HEK293 (cell line): ENCODE data around the gene DIS3L.

Experiments
- CTCF ChIA-PET: fragments of 350-600 bp; formaldehyde crosslinking; extraction: SDS; loops from one replicate; lab custom pipeline; 2021; ENCODE audit warnings: antibody characterized with exemption; lab: Yijun Ruan, JAX
- POLR2A ChIA-PET: fragments of 300-600 bp; formaldehyde crosslinking; extraction: SDS; loops from one replicate; lab custom pipeline; 2020; ENCODE audit warnings: antibody characterized with exemption, inconsistent platforms; lab: Yijun Ruan, JAX
- H3K27ac ChIP-seq: fragments of 200-500 bp; sonication (Bioruptor generic); 2 replicates; pipeline ENCODE4 v1.5.1; 2014; ENCODE audit warnings: low read depth, low read length, control low read depth, inconsistent platforms; ENCODE audit errors: extremely low read depth
- H3K36me3 ChIP-seq, 2 experiments: fragments of 200-500 bp in 1 of 2; sonication (Bioruptor generic) in 1 of 2; 1 replicate in 1 of 2; 2 replicates in 1 of 2; pipeline ENCODE4 v1.5.1; 2014 to 2017; ENCODE audit warnings: inconsistent platforms in 2 of 2, low read length in 2 of 2; ENCODE audit not compliant: control insufficient read depth in 2 of 2, insufficient read depth in 1 of 2
- H3K4me1 ChIP-seq: fragments of 200-500 bp; sonication (Bioruptor generic); 2 replicates; pipeline ENCODE4 v1.5.1; 2014; ENCODE audit warnings: mild to moderate bottlenecking, low read length, inconsistent platforms; ENCODE audit not compliant: control insufficient read depth, insufficient read depth
- H3K4me3 ChIP-seq: 2 replicates; pipeline ENCODE4 v1.5.1; 2011; ENCODE audit warnings: low read depth, mild to moderate bottlenecking, control low read depth, low read length, moderate library complexity
- H3K9me3 ChIP-seq: fragments of 200-500 bp; sonication (Bioruptor generic); 2 replicates; pipeline ENCODE4 v1.5.1; 2014; ENCODE audit warnings: low read depth, low read length, inconsistent platforms; ENCODE audit not compliant: control insufficient read depth, insufficient read depth
- BCL11A ChIP-seq: fragments of 450-650 bp; formaldehyde crosslinking; IDR thresholded peaks from 2 replicates; pipeline ENCODE4 v1.5.1; 2016; ENCODE audit warnings: low read depth, missing biosample characterization, missing genetic modification characterization
- FEZF1 ChIP-seq: fragments of 450-650 bp; formaldehyde crosslinking; IDR thresholded peaks from 2 replicates; pipeline ENCODE4 v1.5.1; 2016; ENCODE audit warnings: missing biosample characterization, missing genetic modification characterization
- GLIS1 ChIP-seq: fragments of 450-650 bp; formaldehyde crosslinking; IDR thresholded peaks from 2 replicates; pipeline ENCODE4 v1.5.1; 2016; ENCODE audit warnings: missing biosample characterization, missing genetic modification characterization
- KLF7 ChIP-seq: fragments of 450-650 bp; formaldehyde crosslinking; IDR thresholded peaks from 2 replicates; pipeline ENCODE4 v1.5.1; 2016; ENCODE audit warnings: missing biosample characterization, missing genetic modification characterization, borderline replicate concordance
- YY2 ChIP-seq: fragments of 450-650 bp; formaldehyde crosslinking; IDR thresholded peaks from 2 replicates; pipeline ENCODE4 v1.5.1; 2016; ENCODE audit warnings: missing biosample characterization, missing genetic modification characterization
- ZFP3 ChIP-seq: fragments of 450-650 bp; formaldehyde crosslinking; IDR thresholded peaks from 2 replicates; pipeline ENCODE4 v1.5.1; 2016; ENCODE audit warnings: low read depth, missing biosample characterization, missing genetic modification characterization
- ZIC2 ChIP-seq: fragments of 450-650 bp; formaldehyde crosslinking; IDR thresholded peaks from 2 replicates; pipeline ENCODE4 v1.5.1; 2016; ENCODE audit warnings: missing biosample characterization, missing genetic modification characterization
- ZNF174 ChIP-seq: fragments of 450-650 bp; formaldehyde crosslinking; IDR thresholded peaks from 2 replicates; pipeline ENCODE4 v1.5.0; 2017; ENCODE audit warnings: missing biosample characterization, mild to moderate bottlenecking, missing genetic modification characterization
- ZNF2 ChIP-seq: fragments of 450-650 bp; formaldehyde crosslinking; IDR thresholded peaks from 2 replicates; pipeline ENCODE4 v1.5.1; 2016; ENCODE audit warnings: missing biosample characterization, missing genetic modification characterization
- ZNF24 ChIP-seq: fragments of 450-650 bp; formaldehyde crosslinking; IDR thresholded peaks from 2 replicates; pipeline ENCODE4 v1.5.1; 2016; ENCODE audit warnings: missing biosample characterization, missing genetic modification characterization
- ZNF426 ChIP-seq: fragments of 450-650 bp; formaldehyde crosslinking; IDR thresholded peaks from 2 replicates; pipeline ENCODE4 v1.5.1; 2017; ENCODE audit warnings: missing biosample characterization, missing genetic modification characterization, mild to moderate bottlenecking, inconsistent platforms, moderate library complexity
- ZNF473 ChIP-seq: fragments of 450-650 bp; formaldehyde crosslinking; IDR thresholded peaks from 2 replicates; pipeline ENCODE4 v1.5.1; 2017; ENCODE audit warnings: missing biosample characterization, missing genetic modification characterization
- ZNF521 ChIP-seq: fragments of 450-650 bp; formaldehyde crosslinking; IDR thresholded peaks from 2 replicates; pipeline ENCODE4 v1.5.1; 2017; ENCODE audit warnings: missing biosample characterization, mild to moderate bottlenecking, missing genetic modification characterization
- ZNF529 ChIP-seq: fragments of 450-650 bp; formaldehyde crosslinking; IDR thresholded peaks from 2 replicates; pipeline ENCODE4 v1.5.1; 2017; ENCODE audit warnings: missing genetic modification characterization, missing biosample characterization; ENCODE audit not compliant: insufficient replicate concordance
- ZNF530 ChIP-seq: fragments of 450-650 bp; formaldehyde crosslinking; IDR thresholded peaks from 2 replicates; pipeline ENCODE4 v1.5.1; 2016; ENCODE audit warnings: low read depth, missing biosample characterization, missing genetic modification characterization
- ZNF558 ChIP-seq: fragments of 450-650 bp; formaldehyde crosslinking; IDR thresholded peaks from 2 replicates; pipeline ENCODE4 v1.5.1; 2016; ENCODE audit warnings: missing biosample characterization, missing genetic modification characterization
- ZNF600 ChIP-seq: fragments of 450-650 bp; formaldehyde crosslinking; IDR thresholded peaks from 2 replicates; pipeline ENCODE4 v1.5.1; 2016; ENCODE audit warnings: missing biosample characterization, missing genetic modification characterization
- ZNF624 ChIP-seq: fragments of 450-650 bp; formaldehyde crosslinking; IDR thresholded peaks from 2 replicates; pipeline ENCODE4 v1.5.1; 2017; ENCODE audit warnings: missing biosample characterization, missing genetic modification characterization
- TF ChIP-seq, protein P1 (sequence below): fragments of 450-650 bp; formaldehyde crosslinking; IDR thresholded peaks from 2 replicates; pipeline ENCODE4 v1.5.1; 2016; ENCODE audit warnings: missing biosample characterization, missing genetic modification characterization
- TF ChIP-seq, protein P2 (sequence below): fragments of 450-650 bp; formaldehyde crosslinking; IDR thresholded peaks from 2 replicates; pipeline ENCODE4 v1.5.1; 2016; ENCODE audit warnings: missing biosample characterization, missing genetic modification characterization
- TF ChIP-seq, protein P3 (sequence below): fragments of 450-650 bp; IDR thresholded peaks from 2 replicates; pipeline ENCODE4 v1.5.1; 2018; ENCODE audit warnings: missing biosample characterization, mild to moderate bottlenecking, missing genetic modification characterization
- TF ChIP-seq, protein P4 (sequence below): fragments of 450-650 bp; formaldehyde crosslinking; IDR thresholded peaks from 2 replicates; pipeline ENCODE4 v1.5.1; 2016; ENCODE audit warnings: missing biosample characterization, missing genetic modification characterization

Gene DIS3L

DNA sequence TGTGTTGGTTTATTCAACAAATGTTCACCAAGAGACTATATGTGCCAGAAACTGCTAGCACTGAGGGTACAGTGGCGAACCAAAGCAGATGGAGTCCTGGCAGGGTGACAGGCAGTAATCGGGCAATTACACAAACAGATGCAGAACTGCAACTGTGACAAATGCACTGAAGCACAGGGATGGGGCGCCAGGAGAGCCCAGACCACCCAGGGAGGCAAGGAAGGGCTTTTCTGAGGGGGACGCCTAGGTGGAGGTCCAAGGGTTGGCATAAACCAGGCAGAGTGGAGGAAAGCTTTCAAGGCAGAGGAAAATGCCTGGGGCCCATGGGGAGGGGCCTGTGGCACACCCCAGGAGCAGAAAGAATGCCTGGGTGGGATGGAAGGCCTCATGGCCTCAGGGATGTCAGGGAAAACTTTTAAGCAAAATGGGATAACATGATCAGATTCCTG lies 5.5 kb downstream of the DIS3L start:
- peaks cover 20% of the 10 kb centered on the region for H3K4me1 ChIP-seq
- H3K27ac ChIP-seq, result no peak overlapping the region
- peaks cover 0 to 9% of the 10 kb centered on the region in 2 experiments; a peak in 2 of 3 replicates for H3K36me3 ChIP-seq
- no peaks in the 10 kb centered on the region for H3K9me3 ChIP-seq
- CTCF ChIA-PET, result no interaction called here
- H3K4me3 ChIP-seq, result no peak overlapping the region
- TF ChIP-seq YY2 (no peak), ZNF426 (no peak), FEZF1 (tag by site-specific recombination) (peak; percentile 30; the same call in 1 of the 2 replicates), ZNF174 (tag by site-specific recombination) (no peak), GLIS1 (tag by site-specific recombination) (peak; percentile 67), ZIC2 (peak; percentile 75), ZNF521 (tag by site-specific recombination) (no peak), ZNF2 (tag by site-specific recombination) (no peak), ZNF473 (tag by site-specific recombination) (no peak), BCL11A (tag by site-specific recombination) (no peak), ZNF530 (tag by site-specific recombination) (no peak), ZNF600 (tag by site-specific recombination) (0 out of 2 replicates have a peak, but pooled peaks have one; percentile 10)
- TF ChIP-seq, protein P1, sequence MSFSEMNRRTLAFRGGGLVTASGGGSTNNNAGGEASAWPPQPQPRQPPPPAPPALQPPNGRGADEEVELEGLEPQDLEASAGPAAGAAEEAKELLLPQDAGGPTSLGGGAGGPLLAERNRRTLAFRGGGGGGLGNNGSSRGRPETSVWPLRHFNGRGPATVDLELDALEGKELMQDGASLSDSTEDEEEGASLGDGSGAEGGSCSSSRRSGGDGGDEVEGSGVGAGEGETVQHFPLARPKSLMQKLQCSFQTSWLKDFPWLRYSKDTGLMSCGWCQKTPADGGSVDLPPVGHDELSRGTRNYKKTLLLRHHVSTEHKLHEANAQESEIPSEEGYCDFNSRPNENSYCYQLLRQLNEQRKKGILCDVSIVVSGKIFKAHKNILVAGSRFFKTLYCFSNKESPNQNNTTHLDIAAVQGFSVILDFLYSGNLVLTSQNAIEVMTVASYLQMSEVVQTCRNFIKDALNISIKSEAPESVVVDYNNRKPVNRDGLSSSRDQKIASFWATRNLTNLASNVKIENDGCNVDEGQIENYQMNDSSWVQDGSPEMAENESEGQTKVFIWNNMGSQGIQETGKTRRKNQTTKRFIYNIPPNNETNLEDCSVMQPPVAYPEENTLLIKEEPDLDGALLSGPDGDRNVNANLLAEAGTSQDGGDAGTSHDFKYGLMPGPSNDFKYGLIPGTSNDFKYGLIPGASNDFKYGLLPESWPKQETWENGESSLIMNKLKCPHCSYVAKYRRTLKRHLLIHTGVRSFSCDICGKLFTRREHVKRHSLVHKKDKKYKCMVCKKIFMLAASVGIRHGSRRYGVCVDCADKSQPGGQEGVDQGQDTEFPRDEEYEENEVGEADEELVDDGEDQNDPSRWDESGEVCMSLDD, result no peak
- TF ChIP-seq, protein P2, sequence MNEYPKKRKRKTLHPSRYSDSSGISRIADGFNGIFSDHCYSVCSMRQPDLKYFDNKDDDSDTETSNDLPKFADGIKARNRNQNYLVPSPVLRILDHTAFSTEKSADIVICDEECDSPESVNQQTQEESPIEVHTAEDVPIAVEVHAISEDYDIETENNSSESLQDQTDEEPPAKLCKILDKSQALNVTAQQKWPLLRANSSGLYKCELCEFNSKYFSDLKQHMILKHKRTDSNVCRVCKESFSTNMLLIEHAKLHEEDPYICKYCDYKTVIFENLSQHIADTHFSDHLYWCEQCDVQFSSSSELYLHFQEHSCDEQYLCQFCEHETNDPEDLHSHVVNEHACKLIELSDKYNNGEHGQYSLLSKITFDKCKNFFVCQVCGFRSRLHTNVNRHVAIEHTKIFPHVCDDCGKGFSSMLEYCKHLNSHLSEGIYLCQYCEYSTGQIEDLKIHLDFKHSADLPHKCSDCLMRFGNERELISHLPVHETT (tag by site-specific recombination), result no peak
- TF ChIP-seq, protein P3, sequence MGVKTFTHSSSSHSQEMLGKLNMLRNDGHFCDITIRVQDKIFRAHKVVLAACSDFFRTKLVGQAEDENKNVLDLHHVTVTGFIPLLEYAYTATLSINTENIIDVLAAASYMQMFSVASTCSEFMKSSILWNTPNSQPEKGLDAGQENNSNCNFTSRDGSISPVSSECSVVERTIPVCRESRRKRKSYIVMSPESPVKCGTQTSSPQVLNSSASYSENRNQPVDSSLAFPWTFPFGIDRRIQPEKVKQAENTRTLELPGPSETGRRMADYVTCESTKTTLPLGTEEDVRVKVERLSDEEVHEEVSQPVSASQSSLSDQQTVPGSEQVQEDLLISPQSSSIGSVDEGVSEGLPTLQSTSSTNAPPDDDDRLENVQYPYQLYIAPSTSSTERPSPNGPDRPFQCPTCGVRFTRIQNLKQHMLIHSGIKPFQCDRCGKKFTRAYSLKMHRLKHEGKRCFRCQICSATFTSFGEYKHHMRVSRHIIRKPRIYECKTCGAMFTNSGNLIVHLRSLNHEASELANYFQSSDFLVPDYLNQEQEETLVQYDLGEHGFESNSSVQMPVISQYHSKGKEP (tag by site-specific recombination), result peak; percentile 91
- TF ChIP-seq, all 188 proteins: peak for 5
- POLR2A ChIA-PET, result interaction anchor here (1.6 kb wide), 1 partner anchor 88 kb away, joined by 4 read pairs; the partner anchor contains the start of gene MAP2K1

DNA sequence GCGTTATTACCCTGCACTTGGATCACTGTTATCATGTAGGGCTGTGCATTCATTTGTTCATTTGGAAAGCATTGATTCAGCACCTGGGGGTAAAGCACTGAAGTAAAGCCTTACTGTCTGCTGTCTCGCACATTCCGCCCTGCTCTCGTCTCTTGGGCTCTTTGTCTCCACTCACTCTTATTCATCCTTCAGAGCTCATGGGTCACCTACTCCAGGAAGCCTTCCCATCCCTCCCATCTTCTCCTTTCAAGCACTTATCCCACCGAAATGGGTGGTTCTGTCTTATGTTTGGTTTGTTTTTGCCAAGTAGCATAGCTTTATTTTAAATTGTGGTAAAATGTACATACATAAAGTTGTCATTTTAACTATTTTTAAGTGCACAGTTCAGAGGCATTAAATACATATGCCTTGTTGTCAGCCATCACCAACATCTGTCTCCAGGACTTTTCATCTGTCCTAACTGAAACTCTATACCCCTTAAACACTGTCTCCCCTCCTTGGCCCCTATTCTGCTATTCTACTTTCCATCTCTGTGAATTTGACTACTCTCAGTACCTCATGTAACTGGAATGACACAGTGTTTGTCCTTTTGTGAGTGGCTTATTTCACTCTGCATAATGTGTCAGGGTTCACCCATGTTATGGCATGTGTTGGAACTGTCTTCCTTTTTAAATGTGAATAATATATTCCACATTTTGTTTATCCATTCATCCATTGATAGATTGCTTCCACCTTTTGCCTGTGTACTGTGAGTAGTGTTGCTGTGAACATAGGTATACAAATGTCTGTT lies 9.3 kb downstream of the DIS3L start:
- H3K36me3 ChIP-seq, result peaks cover 6 to 12% of the 10 kb centered on the region in 2 experiments; a peak in 2 of 3 replicates
- H3K4me3 ChIP-seq, result no peak overlapping the region
- ChIA-PET CTCF (interaction anchor here (1.0 kb wide), 1 partner anchor 19 kb away, joined by 3 read pairs; no protein-coding TSS in a partner anchor), POLR2A (no interaction called here)
- H3K9me3 ChIP-seq, result no peaks in the 10 kb centered on the region
- TF ChIP-seq ZFP3 (tag by site-specific recombination) (peak; percentile 72), ZNF24 (tag by site-specific recombination) (peak; percentile 64; the same call in 1 of the 2 replicates), ZNF558 (tag by site-specific recombination) (no peak), ZNF529 (tag by site-specific recombination) (no peak), KLF7 (tag by site-specific recombination) (no peak), ZNF624 (tag by site-specific recombination) (no peak), ZNF600 (tag by site-specific recombination) (peak; percentile 72)
- TF ChIP-seq, protein P4, sequence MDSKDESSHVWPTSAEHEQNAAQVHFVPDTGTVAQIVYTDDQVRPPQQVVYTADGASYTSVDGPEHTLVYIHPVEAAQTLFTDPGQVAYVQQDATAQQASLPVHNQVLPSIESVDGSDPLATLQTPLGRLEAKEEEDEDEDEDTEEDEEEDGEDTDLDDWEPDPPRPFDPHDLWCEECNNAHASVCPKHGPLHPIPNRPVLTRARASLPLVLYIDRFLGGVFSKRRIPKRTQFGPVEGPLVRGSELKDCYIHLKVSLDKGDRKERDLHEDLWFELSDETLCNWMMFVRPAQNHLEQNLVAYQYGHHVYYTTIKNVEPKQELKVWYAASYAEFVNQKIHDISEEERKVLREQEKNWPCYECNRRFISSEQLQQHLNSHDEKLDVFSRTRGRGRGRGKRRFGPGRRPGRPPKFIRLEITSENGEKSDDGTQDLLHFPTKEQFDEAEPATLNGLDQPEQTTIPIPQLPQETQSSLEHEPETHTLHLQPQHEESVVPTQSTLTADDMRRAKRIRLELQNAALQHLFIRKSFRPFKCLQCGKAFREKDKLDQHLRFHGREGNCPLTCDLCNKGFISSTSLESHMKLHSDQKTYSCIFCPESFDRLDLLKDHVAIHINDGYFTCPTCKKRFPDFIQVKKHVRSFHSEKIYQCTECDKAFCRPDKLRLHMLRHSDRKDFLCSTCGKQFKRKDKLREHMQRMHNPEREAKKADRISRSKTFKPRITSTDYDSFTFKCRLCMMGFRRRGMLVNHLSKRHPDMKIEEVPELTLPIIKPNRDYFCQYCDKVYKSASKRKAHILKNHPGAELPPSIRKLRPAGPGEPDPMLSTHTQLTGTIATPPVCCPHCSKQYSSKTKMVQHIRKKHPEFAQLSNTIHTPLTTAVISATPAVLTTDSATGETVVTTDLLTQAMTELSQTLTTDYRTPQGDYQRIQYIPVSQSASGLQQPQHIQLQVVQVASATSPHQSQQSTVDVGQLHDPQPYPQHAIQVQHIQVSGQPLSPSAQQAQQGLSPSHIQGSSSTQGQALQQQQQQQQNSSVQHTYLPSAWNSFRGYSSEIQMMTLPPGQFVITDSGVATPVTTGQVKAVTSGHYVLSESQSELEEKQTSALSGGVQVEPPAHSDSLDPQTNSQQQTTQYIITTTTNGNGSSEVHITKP (tag by site-specific recombination), result peak; percentile 12; the same call in 1 of the 2 replicates
- 0 out of 2 replicates have a peak, but pooled peaks cover 4% of the 10 kb centered on the region for H3K4me1 ChIP-seq
- 0 out of 2 replicates have a peak overlapping the region, but pooled peaks have one; percentile 6 for H3K27ac ChIP-seq
